Activated naive CD8-positive, alpha-beta T cell (primary cell): ENCODE measurements around the gene KCNK13.

Source experiments
- H3K27ac Mint-ChIP-seq: one replicate; pipeline ENCODE4 v1.8.0; 2021; ENCODE audit warnings: mixed read lengths
- H3K27me3 Mint-ChIP-seq: one replicate; pipeline ENCODE4 v1.8.0; 2021; ENCODE audit warnings: mixed read lengths
- H3K36me3 Mint-ChIP-seq: one replicate; pipeline ENCODE4 v1.8.0; 2021; ENCODE audit warnings: mixed read lengths
- H3K4me1 Mint-ChIP-seq: one replicate; pipeline ENCODE4 v1.8.0; 2021; ENCODE audit warnings: low read depth, mixed read lengths
- H3K4me3 Mint-ChIP-seq: one replicate; pipeline ENCODE4 v1.8.0; 2021; ENCODE audit warnings: mild to moderate bottlenecking, mixed read lengths
- H3K9me3 Mint-ChIP-seq: one replicate; pipeline ENCODE4 v1.8.0; 2021; ENCODE audit warnings: low read depth, mixed read lengths

KCNK13 gene

DNA sequence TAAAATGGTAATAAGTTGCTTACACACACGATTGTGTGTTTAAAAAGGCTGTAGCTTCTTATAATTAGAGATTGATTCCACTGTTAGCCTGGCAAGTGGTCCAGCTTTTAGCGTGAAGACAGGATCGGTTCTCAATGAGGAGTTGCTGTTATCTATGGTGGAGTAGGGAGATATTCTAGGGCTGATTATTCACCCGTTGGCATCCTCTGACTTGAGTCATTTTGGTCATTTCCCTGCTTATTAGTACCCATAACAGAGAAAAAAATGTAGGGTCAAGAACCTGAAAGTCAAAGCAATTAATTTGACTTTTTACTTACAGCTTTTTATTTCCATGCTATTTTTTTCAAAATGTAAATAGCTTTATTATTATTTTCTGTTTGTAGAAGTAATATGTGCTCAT lies 76.0 kb downstream of the KCNK13 start:
- Mint-ChIP-seq H3K27ac (no peak overlapping the region), H3K9me3 (no peaks in the 10 kb centered on the region), H3K4me3 (no peak overlapping the region), H3K27me3 (peaks cover 2% of the 10 kb centered on the region), H3K4me1 (no peaks in the 10 kb centered on the region), H3K36me3 (no peaks in the 10 kb centered on the region)

DNA sequence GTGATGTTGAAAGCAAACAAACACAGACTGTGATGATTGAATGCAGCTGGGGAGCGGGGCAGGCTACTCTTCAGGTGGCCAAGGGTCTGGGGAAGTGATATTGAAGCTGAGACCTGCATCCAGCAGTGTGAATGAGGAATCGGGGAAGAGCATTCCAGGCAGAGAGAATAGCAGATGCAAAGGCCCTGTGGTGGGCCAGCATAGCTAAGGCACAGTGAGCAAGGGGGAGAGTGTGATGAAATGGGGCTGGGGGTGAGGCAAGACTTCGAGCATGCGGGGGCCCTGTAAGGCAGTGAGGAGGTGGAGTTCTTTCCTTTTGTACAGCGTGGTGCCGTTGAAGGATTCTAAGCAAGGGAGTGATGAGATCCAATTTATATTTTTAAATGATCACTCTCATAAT lies 77.4 kb downstream of the KCNK13 start:
- Mint-ChIP-seq H3K27ac (no peak overlapping the region), H3K9me3 (no peaks in the 10 kb centered on the region), H3K27me3 (peaks cover 8% of the 10 kb centered on the region), H3K4me1 (no peaks in the 10 kb centered on the region), H3K36me3 (no peaks in the 10 kb centered on the region), H3K4me3 (no peak overlapping the region)

DNA sequence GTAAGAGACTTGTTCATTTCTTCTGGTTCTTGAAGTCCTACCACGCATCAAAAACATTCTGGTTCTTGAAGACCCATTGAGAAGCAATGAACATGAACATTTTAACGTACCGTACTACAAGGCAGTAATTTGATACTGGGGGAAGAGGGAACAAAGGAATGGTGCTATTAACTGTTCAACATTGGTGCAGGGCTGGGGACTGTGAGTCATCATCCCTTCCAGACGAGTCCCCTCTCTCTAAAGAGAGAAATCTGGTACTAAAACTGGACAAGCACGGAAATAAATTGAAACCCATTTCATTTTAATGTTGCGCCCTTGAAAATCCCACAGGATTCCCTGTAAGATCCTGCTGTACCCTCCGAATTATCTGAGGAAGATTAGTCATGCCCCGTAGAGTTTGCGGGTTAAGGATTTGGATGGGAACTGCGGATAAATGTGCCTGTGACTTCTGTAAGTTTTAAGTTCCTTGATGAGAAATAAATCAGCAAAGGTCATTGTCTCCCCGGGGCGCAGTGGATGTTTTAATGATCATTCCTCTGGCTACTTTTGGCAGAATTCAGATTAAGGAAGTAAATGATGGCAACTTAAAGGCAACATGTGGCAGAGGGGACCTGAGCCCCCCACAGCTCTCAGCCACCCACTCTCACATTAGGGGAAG lies 78.6 kb downstream of the KCNK13 start:
- no peaks in the 10 kb centered on the region for H3K4me1 Mint-ChIP-seq
- no peak overlapping the region for H3K27ac Mint-ChIP-seq
- peaks cover 10% of the 10 kb centered on the region for H3K27me3 Mint-ChIP-seq
- H3K4me3 Mint-ChIP-seq: no peak overlapping the region
- no peaks in the 10 kb centered on the region for H3K36me3 Mint-ChIP-seq
- no peaks in the 10 kb centered on the region for H3K9me3 Mint-ChIP-seq

DNA sequence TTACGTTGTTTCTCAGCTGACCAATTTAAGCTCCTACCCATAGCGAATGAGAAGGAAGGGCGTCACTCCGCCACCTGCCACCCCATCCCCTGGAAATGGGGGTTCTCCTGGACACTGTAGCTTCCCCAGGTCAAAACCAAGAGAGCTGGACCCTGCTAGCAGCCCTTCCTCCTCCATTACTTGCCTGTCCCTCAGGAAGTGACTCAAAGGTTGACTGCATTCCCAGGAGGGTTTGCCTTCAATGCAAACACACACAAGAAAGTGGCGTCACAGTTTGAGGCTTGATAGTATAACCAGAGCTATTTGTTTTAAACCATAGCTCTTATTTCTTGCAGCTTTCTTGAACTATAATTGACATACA lies 79.1 kb downstream of the KCNK13 start:
- Mint-ChIP-seq H3K4me1 (no peaks in the 10 kb centered on the region), H3K36me3 (no peaks in the 10 kb centered on the region), H3K27ac (no peak overlapping the region), H3K4me3 (no peak overlapping the region), H3K27me3 (peaks cover 12% of the 10 kb centered on the region), H3K9me3 (no peaks in the 10 kb centered on the region)

DNA sequence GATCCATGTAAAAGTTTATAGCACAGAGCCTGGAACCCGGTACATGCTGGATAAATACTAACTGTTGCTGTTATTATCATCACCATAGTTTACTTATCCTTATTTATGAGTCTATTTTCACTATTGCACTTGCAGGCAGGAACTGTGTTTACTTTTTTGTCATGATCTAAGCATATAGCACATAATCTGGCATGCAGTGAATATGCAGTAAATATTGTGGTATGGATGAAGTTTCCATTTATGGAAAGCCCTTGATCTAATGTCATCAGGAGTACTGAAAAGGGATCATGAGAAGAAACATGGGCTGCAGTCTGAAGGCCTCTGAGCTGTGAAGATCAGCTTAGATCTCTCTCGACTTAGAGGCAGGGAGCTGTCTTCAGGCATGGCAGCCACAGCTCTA lies 91.6 kb downstream of the KCNK13 start:
- H3K36me3 Mint-ChIP-seq: peaks cover 4% of the 10 kb centered on the region
- H3K4me3 Mint-ChIP-seq: no peak overlapping the region
- H3K27ac Mint-ChIP-seq: no peak overlapping the region
- peaks cover 15% of the 10 kb centered on the region for H3K27me3 Mint-ChIP-seq
- H3K4me1 Mint-ChIP-seq: no peaks in the 10 kb centered on the region
- H3K9me3 Mint-ChIP-seq: peaks cover 7% of the 10 kb centered on the region

DNA sequence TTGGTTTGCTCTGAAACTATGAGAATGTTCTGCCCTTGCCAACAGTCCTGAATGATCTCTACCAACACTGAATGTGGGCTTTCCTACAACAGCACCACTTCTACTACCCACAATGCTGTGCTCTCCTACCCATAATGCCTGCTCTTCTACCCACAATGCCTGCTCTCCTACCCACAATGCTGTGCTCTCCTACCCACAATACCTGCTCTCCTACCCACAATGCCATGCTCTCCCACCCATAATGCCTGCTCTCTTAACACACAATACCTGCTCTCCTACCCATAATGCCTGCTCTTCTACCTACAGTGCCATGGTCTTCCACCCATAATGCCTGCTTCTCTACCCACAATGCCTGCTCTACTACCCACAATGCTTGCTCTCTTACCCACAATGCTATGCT lies 92.3 kb downstream of the KCNK13 start:
- Mint-ChIP-seq H3K4me3 (no peak overlapping the region), H3K4me1 (no peaks in the 10 kb centered on the region), H3K27me3 (peaks cover 14% of the 10 kb centered on the region), H3K9me3 (peaks cover 7% of the 10 kb centered on the region), H3K36me3 (peaks cover 4% of the 10 kb centered on the region), H3K27ac (no peak overlapping the region)

DNA sequence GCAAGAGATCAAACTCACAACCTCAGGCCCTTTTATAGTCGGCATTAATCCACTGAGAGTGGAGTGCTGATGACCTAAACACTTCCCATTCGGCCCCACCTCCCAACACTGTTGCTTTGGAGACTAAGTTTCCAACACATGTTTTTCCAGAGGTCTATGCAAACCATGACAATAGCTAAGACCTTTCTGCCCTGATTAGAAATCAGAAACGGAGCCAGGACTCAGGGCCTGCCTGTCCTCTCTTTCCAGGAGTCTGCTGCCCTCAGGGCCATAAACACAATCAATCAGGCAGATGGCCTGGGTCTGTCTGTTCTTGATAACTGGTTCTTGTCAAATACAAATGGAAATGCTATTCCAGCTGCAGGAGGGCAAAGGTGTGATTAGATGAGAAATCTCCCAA lies 97.4 kb downstream of the KCNK13 start:
- Mint-ChIP-seq H3K27ac (no peak overlapping the region), H3K9me3 (peaks cover 3% of the 10 kb centered on the region), H3K4me3 (no peak overlapping the region), H3K4me1 (no peaks in the 10 kb centered on the region), H3K27me3 (peaks cover 18% of the 10 kb centered on the region), H3K36me3 (peaks cover 3% of the 10 kb centered on the region)

DNA sequence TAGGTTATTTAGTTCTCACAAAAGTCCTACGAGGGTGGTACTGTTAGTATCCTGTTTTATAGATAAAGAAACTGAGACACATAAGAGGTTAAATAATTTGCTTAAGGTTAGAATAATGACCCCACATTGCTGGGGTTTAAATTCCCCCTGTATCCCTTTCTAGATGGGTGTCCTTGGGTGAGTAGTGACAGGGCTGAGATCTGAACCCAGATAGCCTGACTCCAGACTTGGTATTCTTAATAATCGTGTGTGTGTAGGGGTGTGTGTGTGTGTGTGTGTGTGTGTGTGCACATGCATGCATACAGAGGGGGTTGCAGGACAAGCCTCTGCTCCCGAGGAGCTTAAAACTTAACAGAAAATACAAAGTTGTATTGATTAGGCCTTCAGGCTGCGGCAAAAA lies 97.9 kb downstream of the KCNK13 start:
- no peaks in the 10 kb centered on the region for H3K36me3 Mint-ChIP-seq
- H3K27me3 Mint-ChIP-seq: peaks cover 15% of the 10 kb centered on the region
- no peak overlapping the region for H3K4me3 Mint-ChIP-seq
- H3K27ac Mint-ChIP-seq: no peak overlapping the region
- no peaks in the 10 kb centered on the region for H3K4me1 Mint-ChIP-seq
- no peaks in the 10 kb centered on the region for H3K9me3 Mint-ChIP-seq

DNA sequence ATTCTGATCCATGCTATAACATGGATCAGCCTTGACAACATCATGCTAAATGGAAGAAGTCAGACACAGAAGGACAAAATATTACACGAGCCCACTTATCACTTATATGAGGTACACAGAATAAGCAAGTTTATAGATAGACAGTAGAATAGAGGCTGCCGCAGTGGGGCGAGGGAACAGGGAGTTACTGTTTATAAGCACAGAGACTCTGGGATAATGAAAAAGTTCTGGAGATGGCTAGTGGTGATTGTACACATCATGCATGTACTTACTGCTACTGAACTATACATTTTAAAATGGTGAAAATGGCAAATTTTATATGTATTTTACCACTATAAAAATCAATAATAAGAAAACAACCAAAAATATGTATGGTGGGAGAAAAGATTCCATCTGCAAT lies 99.3 kb downstream of the KCNK13 start:
- Mint-ChIP-seq H3K27me3 (peaks cover 12% of the 10 kb centered on the region), H3K4me3 (no peak overlapping the region), H3K4me1 (no peaks in the 10 kb centered on the region), H3K9me3 (no peaks in the 10 kb centered on the region), H3K27ac (no peak overlapping the region), H3K36me3 (no peaks in the 10 kb centered on the region)

DNA sequence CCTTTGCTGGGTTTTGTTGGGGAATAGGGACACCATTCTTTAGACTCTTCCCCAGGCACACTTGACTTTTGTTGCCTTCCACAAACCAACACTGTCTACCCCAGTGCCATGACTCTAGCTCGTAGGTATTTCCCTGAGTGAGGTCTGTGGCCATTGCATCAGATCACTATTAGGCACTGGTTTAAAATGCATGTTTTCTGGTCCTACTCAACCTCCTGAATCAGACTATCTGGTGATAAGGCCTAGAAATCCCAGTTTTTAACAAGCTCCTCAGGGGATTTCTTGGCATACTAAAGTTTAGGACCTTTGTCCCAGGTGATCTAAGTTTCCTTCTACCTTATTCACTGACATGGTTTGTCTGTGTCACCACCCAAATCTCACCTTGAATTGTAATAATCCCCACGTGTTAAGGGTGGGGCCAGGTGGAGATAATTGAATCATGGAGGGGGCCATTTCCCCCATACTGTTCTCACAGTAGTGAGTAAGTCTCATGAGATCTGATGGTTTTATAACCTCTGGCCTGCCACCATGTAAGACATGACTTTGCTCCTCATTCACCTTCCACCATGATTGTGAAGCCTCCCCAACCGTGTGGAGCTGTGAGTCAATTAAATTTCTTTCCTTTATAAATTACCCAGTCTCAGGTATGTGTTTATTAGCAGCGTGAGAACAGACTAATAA lies 106.8 kb downstream of the KCNK13 start:
- H3K27me3 Mint-ChIP-seq: peaks cover 4% of the 10 kb centered on the region
- H3K4me3 Mint-ChIP-seq: no peak overlapping the region
- no peaks in the 10 kb centered on the region for H3K9me3 Mint-ChIP-seq
- H3K4me1 Mint-ChIP-seq: no peaks in the 10 kb centered on the region
- no peak overlapping the region for H3K27ac Mint-ChIP-seq
- no peaks in the 10 kb centered on the region for H3K36me3 Mint-ChIP-seq

DNA sequence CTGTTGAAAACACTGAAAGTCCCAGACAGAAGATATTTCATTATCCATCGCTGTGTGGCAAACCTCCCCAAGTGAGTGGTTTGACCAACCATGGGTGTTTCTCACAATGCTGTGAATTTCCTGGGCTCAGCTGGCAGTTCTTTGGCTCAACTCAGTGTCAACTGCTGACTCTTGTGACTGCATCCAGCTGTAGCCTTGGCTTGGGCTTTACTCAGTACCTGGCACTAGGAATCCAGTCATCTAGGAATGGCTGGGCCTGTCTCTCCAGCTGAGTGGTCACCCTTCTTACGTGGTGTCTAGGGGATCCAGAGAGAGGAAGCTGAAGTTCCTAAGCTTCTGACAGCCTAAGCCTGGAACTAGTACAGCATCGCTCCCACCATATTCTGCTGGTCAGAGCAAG lies 113.8 kb downstream of the KCNK13 start:
- Mint-ChIP-seq H3K27ac (no peak overlapping the region), H3K4me1 (no peaks in the 10 kb centered on the region), H3K27me3 (peaks cover 4% of the 10 kb centered on the region), H3K4me3 (no peak overlapping the region), H3K36me3 (peaks cover 3% of the 10 kb centered on the region), H3K9me3 (no peaks in the 10 kb centered on the region)

DNA sequence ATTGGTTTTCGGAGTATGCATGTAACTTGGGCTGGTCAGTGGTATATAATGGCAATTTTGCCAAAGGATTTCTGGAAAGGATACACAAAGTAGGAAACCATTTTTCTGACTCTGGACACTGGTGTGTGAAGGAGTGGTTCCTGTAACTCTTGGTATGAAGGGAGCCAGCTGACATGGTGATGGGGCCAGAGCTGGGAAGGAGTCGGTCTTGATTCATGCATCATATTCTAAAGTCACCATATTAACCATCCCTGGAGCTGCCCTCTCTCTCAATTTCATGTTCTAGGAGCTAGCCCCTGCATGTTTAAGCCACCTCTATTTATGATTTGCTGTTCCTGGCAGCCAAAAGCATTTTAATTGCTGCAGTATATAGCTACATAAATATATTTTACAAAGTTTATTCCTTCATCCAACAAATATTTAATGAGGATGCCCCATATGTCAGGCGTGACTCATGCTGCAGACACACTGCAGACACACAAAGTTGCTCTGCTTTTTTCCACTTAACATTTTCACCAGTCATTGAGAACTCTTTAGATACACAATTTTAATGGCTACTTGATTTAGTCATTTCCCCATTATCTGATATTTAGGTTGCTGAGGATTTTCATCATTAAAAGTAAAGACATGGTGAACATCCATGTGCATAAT lies 115.9 kb downstream of the KCNK13 start:
- Mint-ChIP-seq H3K4me1 (no peaks in the 10 kb centered on the region), H3K36me3 (peaks cover 3% of the 10 kb centered on the region), H3K27me3 (peaks cover 2% of the 10 kb centered on the region), H3K4me3 (no peak overlapping the region), H3K27ac (no peak overlapping the region), H3K9me3 (no peaks in the 10 kb centered on the region)

DNA sequence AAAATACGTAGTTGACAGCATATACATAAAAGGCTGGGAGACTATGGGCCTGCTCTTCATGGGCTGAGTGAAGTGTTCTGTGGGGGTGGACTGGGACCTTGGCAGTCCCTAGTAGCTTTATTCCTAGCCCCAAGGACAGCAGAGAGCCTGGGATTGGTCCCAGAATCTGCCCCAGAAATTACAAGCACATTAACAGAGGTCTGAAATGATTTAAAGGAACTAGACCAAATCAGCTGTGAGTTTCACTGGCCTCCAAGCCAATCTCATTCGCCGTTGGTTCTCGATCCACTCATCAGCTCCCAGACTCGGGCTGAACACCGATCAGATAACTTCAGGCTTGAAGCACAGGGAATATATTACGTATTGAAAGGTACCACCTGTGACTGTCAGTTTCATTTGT lies 117.6 kb downstream of the KCNK13 start:
- H3K9me3 Mint-ChIP-seq: no peaks in the 10 kb centered on the region

DNA sequence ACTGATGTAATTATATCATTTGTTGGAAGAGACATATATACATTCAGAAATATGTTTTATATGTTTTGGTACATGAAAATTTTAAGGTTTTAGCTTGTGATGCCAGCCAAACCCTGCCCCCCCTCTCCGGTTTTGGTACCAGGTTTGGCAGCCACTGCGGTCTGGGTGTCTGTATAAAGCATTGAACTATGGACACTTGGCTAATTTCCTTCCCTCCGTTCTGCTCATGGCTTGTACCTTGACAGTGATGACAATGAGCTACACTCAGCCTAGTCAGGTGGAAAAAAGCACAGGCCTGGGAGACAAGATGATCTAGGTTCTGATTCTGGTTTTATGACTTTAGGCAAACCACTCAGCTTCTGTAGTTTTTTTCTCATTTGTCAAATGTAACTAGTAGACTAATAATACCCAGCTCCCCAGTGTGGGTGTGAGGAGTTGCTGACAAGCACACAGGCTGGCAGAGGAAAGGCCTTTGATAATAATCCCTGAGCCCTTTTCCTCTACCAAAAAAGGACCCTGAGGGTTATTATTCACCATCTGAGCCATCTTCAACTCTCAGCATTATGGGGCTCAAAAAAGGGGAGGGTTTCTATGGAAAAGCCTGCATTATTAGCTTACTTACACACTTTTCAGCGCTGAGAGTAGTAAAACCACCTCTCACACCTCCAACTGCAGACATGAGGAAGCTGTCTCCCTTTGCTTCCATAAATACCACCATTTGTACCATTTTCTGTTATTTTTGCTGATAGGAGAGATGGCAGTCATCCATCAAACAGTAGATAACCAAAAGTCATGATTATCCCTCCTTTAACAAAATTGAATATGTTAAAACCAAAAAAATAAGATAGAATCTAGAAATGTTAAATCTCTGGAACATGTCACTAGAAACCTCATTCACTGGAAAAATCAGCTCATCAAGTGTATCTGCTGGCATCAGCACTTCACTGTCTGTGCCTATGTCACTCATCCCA lies 118.3 kb downstream of the KCNK13 start:
- Mint-ChIP-seq H3K4me1 (no peaks in the 10 kb centered on the region), H3K27me3 (peaks cover 15% of the 10 kb centered on the region), H3K4me3 (no peak overlapping the region), H3K27ac (no peak overlapping the region), H3K36me3 (peaks cover 3% of the 10 kb centered on the region), H3K9me3 (no peaks in the 10 kb centered on the region)

More for the DNA sequence above, 117.6 kb downstream of the KCNK13 start:
- H3K4me1 Mint-ChIP-seq: no peaks in the 10 kb centered on the region
- H3K27ac Mint-ChIP-seq: no peak overlapping the region
- peaks cover 3% of the 10 kb centered on the region for H3K36me3 Mint-ChIP-seq
- peaks cover 12% of the 10 kb centered on the region for H3K27me3 Mint-ChIP-seq
- no peak overlapping the region for H3K4me3 Mint-ChIP-seq

DNA sequence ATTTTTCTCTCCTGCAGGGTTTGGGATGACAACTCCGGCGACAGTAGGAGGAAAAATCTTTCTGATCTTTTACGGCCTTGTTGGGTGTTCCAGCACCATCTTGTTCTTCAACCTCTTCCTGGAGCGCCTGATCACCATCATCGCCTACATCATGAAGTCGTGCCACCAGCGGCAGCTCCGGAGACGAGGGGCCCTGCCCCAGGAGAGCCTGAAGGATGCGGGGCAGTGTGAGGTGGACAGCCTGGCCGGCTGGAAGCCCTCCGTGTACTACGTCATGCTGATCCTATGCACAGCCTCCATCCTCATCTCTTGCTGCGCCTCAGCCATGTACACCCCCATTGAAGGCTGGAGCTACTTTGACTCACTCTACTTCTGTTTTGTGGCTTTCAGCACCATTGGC lies 122.3 kb downstream of the KCNK13 start:
- Mint-ChIP-seq H3K4me3 (no peak overlapping the region), H3K27me3 (peaks cover 13% of the 10 kb centered on the region), H3K9me3 (peaks cover 3% of the 10 kb centered on the region), H3K4me1 (no peaks in the 10 kb centered on the region), H3K27ac (no peak overlapping the region), H3K36me3 (no peaks in the 10 kb centered on the region)
